Bone marrow (tissue), 2 donors: Measurements from ENCODE around the gene FZD4.
A peak's percentile ranks its signal among the peaks of the same experiment; 100 is the strongest.
"Not testable (repeated sequence)": the region's sequence is repeated elsewhere in the genome, so short reads cannot be mapped to it uniquely, and the experiment has no call there.

Experiments
- DNase-seq, 2 donors: peaks; one replicate each; lab custom pipeline; 2025; lab: John Stamatoyannopoulos, UW

The FZD4 gene

DNA sequence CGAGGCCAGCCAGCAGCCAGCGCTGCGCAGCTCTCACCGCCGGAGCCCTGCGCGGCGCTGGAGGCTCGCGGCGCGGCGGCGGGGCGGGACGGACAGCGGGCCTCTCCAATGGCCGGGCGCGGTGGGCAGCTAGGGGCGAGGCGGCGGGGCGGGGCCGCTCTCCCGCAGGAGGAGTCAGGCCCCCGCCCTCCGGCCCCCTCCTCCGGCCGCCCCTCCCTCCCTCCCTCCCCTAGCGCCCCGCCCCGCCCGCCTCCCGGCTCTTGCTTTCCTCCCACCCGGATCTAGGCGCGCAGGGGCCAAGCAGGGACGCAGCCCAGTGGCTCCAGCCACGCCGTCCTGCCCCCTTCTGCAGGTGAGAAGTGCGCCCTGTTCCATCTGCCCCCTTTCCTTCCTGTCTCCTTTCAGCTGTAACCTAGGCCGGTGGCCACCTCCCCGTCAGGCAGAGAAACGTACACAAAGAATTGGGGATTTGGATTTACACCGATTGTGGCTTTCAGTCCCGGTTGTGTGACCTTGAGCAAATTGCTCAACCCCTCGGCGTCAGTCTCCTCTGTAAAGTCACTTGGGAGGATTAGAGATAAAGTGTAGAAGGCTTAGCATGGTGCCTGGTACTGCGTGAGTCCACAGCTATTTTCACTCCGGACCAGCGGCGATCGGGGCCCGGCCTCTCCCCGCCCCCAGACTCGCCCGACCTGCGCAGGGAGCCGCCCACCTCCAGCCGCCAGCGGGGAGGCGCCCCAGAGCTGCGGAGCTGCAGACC lies at the start of gene FZD4:
TSS of gene FZD4 (minus strand) at position 35 of the 760 bp plus-strand sequence. CDS start 310 bp downstream, outside the sequence.
- DNase-seq, result peak in 1 of 2 donors; percentile 36

GRCh38 chr11:87004281-87004680 lies 49.1 kb upstream of the FZD4 start:
- not testable (repeated sequence) for DNase-seq

- no peak for DNase-seq
These were observed 47.7 kb upstream of the FZD4 start for GRCh38 chr11:87002918-87003317.

DNA sequence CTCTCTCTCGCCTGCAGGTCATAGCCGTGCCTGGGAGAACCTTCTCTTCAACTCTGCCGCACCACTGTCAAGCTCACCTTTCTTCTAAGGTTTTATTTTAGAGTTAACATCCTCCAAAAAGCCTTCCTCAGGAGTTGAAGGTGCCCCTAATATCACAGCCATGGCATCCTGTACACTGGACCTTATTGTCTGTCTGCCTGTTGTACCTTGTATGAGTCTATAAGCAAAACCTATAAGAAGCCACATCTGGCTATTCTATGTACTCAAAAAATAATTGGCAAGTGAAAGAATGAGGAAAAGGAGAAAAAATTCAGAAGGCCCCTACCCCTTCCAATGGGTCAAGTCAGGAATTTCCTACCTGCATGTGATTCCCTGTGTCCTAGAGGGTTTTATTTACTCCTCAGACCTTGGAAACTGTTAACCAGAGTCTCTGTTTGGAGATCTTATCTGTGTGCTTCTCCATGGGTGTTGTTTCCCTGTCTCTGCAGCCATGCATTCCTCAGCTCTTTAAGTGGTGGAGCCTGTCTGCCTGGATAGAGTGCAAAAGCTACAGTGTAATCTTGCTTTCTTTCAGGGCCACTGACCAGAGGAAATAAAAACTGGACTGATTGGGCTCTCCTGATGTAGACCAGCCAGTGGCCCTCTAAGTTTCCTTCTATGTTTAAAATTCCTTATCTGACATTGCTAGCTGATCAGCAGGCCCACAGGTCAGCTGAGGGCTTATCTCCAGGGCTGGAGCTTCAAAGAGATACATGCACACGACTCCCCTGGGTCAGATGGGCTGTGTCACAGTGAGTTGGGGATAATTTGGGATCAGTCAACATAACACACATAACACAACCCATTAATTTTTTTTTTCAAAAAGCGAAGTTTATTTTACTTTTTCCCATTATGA lies 44.9 kb upstream of the FZD4 start:
- DNase-seq, result no peak

- DNase-seq, result no peak
These were observed 44.2 kb upstream of the FZD4 start for GRCh38 chr11:86999388-86999787.

- DNase-seq, result no peak
These were observed 41.9 kb upstream of the FZD4 start for GRCh38 chr11:86996953-86997570.

- no peak for DNase-seq
These were observed 37.8 kb upstream of the FZD4 start for GRCh38 chr11:86993031-86993430.

DNA sequence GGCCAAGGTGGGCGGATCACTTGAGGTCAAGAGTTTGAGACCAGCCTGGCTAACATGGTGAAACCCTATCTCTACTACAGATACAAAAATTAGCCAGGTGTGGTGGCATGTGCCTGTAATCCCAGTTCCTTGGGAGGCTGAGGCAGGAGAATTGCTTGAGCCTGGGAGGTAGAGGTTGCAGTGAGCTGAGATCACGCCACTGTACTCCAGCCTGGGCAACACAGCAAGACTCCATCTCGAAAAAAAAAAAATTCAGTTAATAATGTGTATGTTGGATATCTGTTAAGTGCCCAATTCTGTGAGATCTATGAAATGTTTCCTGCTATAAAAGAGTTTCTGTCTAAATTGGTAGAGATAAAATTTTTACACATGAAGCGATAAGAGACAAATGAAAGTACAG lies 37.1 kb upstream of the FZD4 start:
- not testable (repeated sequence) for DNase-seq

- no peak for DNase-seq
These were observed 36.1 kb upstream of the FZD4 start for GRCh38 chr11:86991341-86991740.

DNA sequence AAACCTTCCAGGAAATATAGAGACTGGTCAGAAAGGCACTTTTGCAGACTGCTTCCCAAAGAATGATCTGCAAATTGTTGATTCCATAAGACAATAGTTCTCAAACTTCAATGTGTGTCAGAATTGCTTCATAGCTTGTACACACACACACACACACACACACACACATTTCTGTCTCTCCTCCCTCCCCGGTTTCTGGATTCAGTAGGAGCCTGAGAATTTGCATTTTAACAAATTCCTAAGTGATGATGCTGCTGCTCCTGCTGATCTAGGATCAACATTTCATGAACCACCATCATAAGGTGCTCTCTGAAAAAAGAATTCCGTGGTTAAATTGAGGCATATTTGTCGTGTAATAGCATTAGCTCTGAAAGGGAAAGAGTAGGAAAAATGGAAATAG lies 35.3 kb upstream of the FZD4 start:
- no peak for DNase-seq

- no peak for DNase-seq
These were observed 34.8 kb upstream of the FZD4 start for GRCh38 chr11:86990031-86990430.

DNA sequence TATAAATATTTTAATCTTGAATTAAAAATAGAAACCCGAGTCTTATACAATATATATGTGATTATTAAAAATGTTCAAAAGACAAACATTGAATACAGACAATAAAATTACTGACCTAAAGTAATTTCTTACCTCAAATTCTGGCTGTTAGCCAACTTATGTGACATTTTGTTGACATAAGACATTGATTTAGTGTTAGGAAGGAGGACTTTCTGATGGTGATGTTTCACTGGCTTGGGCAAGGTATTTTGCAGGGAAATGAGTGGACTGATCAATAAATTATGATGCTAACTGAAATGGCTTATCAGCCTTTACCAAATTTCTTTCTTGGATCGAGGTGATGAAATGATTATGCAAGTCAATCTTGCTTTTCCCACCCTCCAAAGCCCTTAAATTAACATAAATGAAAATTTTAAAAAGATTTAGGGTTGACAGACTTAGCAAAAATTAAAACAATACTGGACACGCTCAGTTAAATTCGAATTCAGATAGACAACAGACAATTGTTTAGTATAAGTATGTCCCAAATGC lies 33.2 kb upstream of the FZD4 start:
- no peak for DNase-seq

DNA sequence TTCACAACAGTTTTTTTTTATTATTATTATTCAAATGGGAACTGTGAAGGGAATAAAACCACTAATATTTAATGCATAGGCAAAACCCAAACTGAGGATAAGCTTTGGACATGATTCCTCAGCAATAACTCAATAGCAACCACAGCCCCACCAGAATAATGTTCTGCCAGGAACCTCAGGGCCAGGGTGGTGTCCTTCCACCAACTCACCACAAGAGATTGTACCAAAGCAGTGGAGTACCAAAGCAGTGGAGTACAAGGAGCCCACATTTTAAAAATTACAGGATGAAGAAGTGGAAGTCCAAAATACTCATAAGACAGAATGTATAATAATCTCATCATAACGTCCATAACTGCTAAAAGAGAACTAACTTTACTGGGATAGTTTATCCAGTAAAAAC lies 32.5 kb upstream of the FZD4 start:
- DNase-seq, result no peak

DNA sequence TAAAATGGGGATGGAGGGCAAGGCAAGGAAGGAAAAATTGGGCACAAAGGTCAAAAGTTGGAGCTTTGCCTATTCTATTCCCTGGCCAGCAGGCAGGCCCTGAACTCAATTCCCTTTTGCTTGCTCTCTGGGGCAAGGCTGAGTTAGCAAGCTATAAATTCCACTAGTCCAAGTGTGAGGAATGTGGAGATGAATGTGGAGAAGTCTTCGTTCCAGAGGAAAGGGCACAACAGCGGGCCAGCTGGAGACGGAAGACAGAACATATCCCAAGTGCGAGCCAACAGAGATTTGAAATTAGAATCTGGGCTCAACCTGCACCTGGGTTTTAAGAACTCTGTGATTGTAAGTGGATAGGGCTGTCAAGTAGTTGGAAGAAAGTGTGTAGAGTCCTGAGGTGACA lies 29.5 kb upstream of the FZD4 start:
- DNase-seq, result no peak

DNA sequence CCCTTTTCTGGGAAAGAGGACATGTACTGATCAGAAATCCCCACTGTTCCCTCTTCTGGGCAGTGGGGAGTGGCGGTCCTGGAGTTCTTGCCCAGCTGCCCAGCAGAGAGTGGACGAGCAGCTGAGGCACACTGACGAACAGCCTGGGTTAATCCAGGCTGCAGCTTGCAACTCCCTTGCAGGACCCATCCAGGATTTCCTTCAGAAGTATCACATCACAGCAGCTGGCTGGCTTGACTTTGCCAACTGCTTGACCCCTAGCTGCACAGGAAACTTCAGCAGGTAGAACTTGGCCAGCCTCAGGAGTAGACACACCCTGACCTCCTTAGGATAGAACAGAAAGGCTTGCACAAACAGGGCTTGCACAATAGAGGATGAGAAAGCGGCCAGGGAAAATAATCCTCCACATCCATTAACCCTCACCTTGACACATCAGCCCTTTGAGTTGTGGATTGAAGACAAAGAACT lies 27.9 kb upstream of the FZD4 start:
- no peak for DNase-seq

- no peak for DNase-seq
These were observed 26.8 kb upstream of the FZD4 start for GRCh38 chr11:86981777-86982540.

GRCh38 chr11:86980086-86980796 lies 25.0 kb upstream of the FZD4 start:
- no peak for DNase-seq

DNA sequence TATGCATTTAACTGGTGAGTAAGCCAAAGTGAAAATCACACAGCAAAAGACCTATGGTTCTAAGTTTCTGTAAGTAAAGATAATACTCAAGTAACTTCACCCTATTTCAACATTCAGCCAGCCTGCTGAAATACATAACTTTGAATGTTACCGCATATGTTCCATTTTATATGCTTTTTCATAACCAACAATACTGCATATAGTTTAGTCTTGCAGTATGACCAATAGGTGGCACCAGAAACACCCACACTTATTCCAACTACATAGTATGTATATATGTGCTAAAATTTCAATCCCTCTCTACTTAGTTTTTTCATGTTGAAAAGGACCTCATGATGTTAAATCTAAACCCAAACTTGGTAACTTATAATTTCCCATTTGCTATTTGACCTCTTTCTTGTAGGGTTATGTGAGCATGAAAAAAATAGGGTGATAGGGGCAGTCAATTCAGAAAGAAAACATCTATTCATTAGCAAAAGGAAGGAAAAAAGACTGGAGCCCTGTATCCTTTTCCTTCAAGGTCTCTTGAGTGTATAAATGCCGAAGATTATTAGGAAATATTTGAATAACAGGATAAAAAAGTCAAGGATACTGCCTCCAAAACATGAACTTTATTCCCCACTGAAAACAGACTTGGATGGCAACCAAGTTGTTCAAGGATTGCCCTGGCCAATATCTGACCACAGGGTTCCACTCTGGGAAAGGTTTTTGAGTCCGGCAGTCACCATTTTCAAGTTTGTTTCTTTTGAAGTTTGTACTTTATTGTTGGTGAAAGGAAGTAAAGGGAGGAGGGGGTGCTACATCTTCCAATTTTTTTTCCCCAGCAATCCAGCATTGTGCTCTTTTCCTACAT lies 23.8 kb upstream of the FZD4 start:
- peak in 1 of 2 donors; percentile 7 for DNase-seq

DNA sequence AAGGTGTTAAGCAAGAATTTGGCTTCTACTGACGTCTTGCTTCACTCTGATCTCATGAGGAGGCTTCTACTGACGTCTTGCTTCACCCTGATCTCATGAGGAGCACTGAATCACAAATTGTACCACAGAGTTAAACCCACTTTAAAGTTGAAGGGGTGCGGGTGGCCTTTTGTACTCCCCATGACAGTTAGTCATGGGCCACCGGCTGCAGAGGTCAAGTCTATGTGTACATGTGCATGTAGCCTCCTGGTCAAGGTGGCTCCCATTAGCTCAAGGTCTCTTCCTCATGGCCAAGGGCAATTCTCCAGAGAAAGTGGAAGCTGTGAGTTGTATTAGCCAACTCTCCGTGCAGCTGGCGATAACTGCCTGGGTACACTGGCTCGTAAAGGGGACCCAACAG lies 23.1 kb upstream of the FZD4 start:
- no peak for DNase-seq
